Vagina (tissue), 2 donors: ENCODE data around the gene MYBPHL. TPM values are rescaled to one million over a fixed set of nuclear protein-coding genes. Genes with fewer than 3 reads are reported as not detected.

ENCODE experiments used
- DNase-seq, 2 donors: peaks; one replicate each; pipeline ENCODE4 v3.0.0-alpha.2; 2017; ENCODE audit errors: extremely low spot score in 2 of 2
- H3K27ac ChIP-seq: fragments of 200-600 bp; sonication (generic); one replicate; pipeline ENCODE4 v1.5.1; 2019
- H3K27me3 ChIP-seq: fragments of 200-600 bp; sonication (generic); one replicate; pipeline ENCODE4 v1.5.1; 2019
- H3K36me3 ChIP-seq, 2 donors: fragments of 200-600 bp; sonication (generic); one replicate each; pipeline ENCODE4 v1.5.1; 2017 to 2019
- H3K4me1 ChIP-seq: fragments of 200-600 bp; sonication (generic); one replicate; pipeline ENCODE4 v1.5.1; 2019
- H3K4me3 ChIP-seq, 2 donors: fragments of 200-600 bp; sonication (generic); 1 replicate in 1 of 2; 2 replicates in 1 of 2; pipeline ENCODE4 v1.5.1; 2016 to 2019
- H3K9me3 ChIP-seq: fragments of 200-600 bp; sonication (generic); one replicate; pipeline ENCODE4 v1.5.1; 2019
- CTCF ChIP-seq, 3 experiments: fragments of 450-650 bp in 2 of 3; fragments of 200-600 bp in 1 of 3; sonication (generic) in 1 of 3; IDR thresholded peaks; one replicate each; pipeline ENCODE4 v1.5.1; 2017 to 2019; ENCODE audit warnings: antibody characterized with exemption in 3 of 3, mild to moderate bottlenecking in 2 of 3, moderate library complexity in 2 of 3
- POLR2A ChIP-seq, 2 donors: fragments of 450-650 bp; IDR thresholded peaks; one replicate each; pipeline ENCODE4 v1.6.1; 2017; ENCODE audit warnings: antibody characterized with exemption in 2 of 2, mild to moderate bottlenecking in 2 of 2, moderate library complexity in 2 of 2
- POLR2AphosphoS5 ChIP-seq, 2 donors: sonication (generic); formaldehyde crosslinking; IDR thresholded peaks; one replicate each; pipeline ENCODE4 v1.9.0; 2017; ENCODE audit warnings: antibody characterized with exemption in 2 of 2, mild to moderate bottlenecking in 2 of 2, low read depth in 1 of 2; ENCODE audit not compliant: insufficient read depth in 1 of 2
- intact Hi-C: fragments of 100-400 bp; cut with DNase I; formaldehyde crosslinking; loops from one replicate; pipeline ENCODE4 v1.15.1; 2023
- total RNA-seq: library from RNA; depleted of rRNA; stranded (reverse); fragments of >200 nt; gene quantifications from one replicate; pipeline ENCODE4 v1.2.3, GENCODE V29; 2016

Gene MYBPHL
- total RNA-seq, 1 donor from 2014 or later, result not detected

- DNase-seq, result no peak
- no peak for TF ChIP-seq POLR2A (IDR thresholded peaks at IDR 0.05)
- TF ChIP-seq CTCF (IDR thresholded peaks at IDR 0.05), result no peak
- no peak for TF ChIP-seq POLR2AphosphoS5 (IDR thresholded peaks at IDR 0.05; ENCODE audit: insufficient read depth in 1 of 2, low read depth in 1 of 2)
- H3K4me1 ChIP-seq, result peaks cover 12% of the 10 kb centered on the region
Measured at GRCh38 chr1:109275706-109276345, 31.0 kb downstream of the MYBPHL start.

GRCh38 chr1:109274533-109275476 is 32.0 kb downstream of the MYBPHL start:
- Histone ChIP-seq H3K36me3 (no peaks in the 10 kb centered on the region), H3K27ac (peak overlapping the region; percentile 33), H3K27me3 (no peaks in the 10 kb centered on the region), H3K4me1 (peaks cover 12% of the 10 kb centered on the region), H3K9me3 (no peaks in the 10 kb centered on the region), H3K4me3 (no peak overlapping the region)
- DNase-seq, result no peak
- TF ChIP-seq POLR2AphosphoS5 (IDR thresholded peaks at IDR 0.05; ENCODE audit: insufficient read depth in 1 of 2, low read depth in 1 of 2) (peak in 1 of 2 donors; percentile 38), POLR2A (IDR thresholded peaks at IDR 0.05) (no peak), CTCF (IDR thresholded peaks at IDR 0.05) (no peak)
- intact Hi-C loops, result loop anchor here (5.0 kb wide), 1 partner anchor 122 kb away; the partner anchor contains the start of gene SORT1

More at GRCh38 chr1:109275706-109276345, 31.0 kb downstream of the MYBPHL start:
- no peaks in the 10 kb centered on the region for H3K9me3 ChIP-seq
- intact Hi-C loops, result loop anchor here (5.0 kb wide), 1 partner anchor 121 kb away; the partner anchor contains the start of gene SORT1
- no peaks in the 10 kb centered on the region for H3K27me3 ChIP-seq
- no peaks in the 10 kb centered on the region for H3K36me3 ChIP-seq
- H3K4me3 ChIP-seq, result no peak overlapping the region
- H3K27ac ChIP-seq, result no peak overlapping the region

GRCh38 chr1:109273570-109274288 is 33.1 kb downstream of the MYBPHL start:
- Histone ChIP-seq H3K4me1 (peaks cover 12% of the 10 kb centered on the region), H3K27me3 (no peaks in the 10 kb centered on the region), H3K9me3 (no peaks in the 10 kb centered on the region), H3K4me3 (no peak overlapping the region), H3K36me3 (no peaks in the 10 kb centered on the region), H3K27ac (no peak overlapping the region)
- no peak for DNase-seq
- intact Hi-C loops, result no loop called here
- TF ChIP-seq POLR2AphosphoS5 (IDR thresholded peaks at IDR 0.05; ENCODE audit: insufficient read depth in 1 of 2, low read depth in 1 of 2), result no peak
- no peak for TF ChIP-seq CTCF (IDR thresholded peaks at IDR 0.05)
- no peak for TF ChIP-seq POLR2A (IDR thresholded peaks at IDR 0.05)

GRCh38 chr1:109272831-109273547 is 33.8 kb downstream of the MYBPHL start:
- Histone ChIP-seq H3K9me3 (no peaks in the 10 kb centered on the region), H3K27ac (no peak overlapping the region), H3K36me3 (no peaks in the 10 kb centered on the region), H3K27me3 (no peaks in the 10 kb centered on the region), H3K4me1 (peaks cover 12% of the 10 kb centered on the region), H3K4me3 (no peak overlapping the region)
- intact Hi-C loops, result no loop called here
- no peak for DNase-seq
- no peak for TF ChIP-seq POLR2A (IDR thresholded peaks at IDR 0.05)
- TF ChIP-seq CTCF (IDR thresholded peaks at IDR 0.05), result no peak
- TF ChIP-seq POLR2AphosphoS5 (IDR thresholded peaks at IDR 0.05; ENCODE audit: insufficient read depth in 1 of 2, low read depth in 1 of 2), result no peak
